HepG2 (cell line): ENCODE measurements around the gene PCIF1. TPM values are rescaled to one million over a fixed set of nuclear protein-coding genes. Genes with fewer than 3 reads are reported as not detected.

Experiments
- CC2D1A ChIP-seq: sonication (generic); formaldehyde crosslinking; IDR thresholded peaks from 2 replicates; pipeline ENCODE4 v1.8.1; 2023; ENCODE audit warnings: mild to moderate bottlenecking, missing genetic modification reagents
- GTF3A ChIP-seq: sonication (generic); formaldehyde crosslinking; conservative IDR thresholded peaks from 2 replicates; pipeline ENCODE4 v1.4.0; 2020; ENCODE audit warnings: mild to moderate bottlenecking, missing genetic modification reagents
- HOXA3 ChIP-seq: sonication (generic); formaldehyde crosslinking; IDR thresholded peaks from 2 replicates; pipeline ENCODE4 v1.5.0; 2020; ENCODE audit warnings: missing genetic modification reagents
- HOXD1 ChIP-seq: sonication (generic); formaldehyde crosslinking; IDR thresholded peaks from 2 replicates; pipeline ENCODE4 v1.5.0; 2020; ENCODE audit warnings: missing genetic modification reagents
- KMT2B ChIP-seq: IDR thresholded peaks from 2 replicates; pipeline ENCODE4 v1.6.1; 2016; ENCODE audit warnings: missing genetic modification reagents, missing compliant biosample characterization
- MIER2 ChIP-seq: IDR thresholded peaks from 2 replicates; pipeline ENCODE4 v1.6.1; 2016; ENCODE audit warnings: missing biosample characterization, missing genetic modification reagents
- MTA3 ChIP-seq: sonication (generic); formaldehyde crosslinking; IDR thresholded peaks from 2 replicates; pipeline ENCODE4 v1.4.0; 2020; ENCODE audit warnings: missing genetic modification reagents
- NR2F6 ChIP-seq, 2 experiments: IDR thresholded peaks; 2 replicates each; pipeline ENCODE4 v1.6.1; 2016; ENCODE audit warnings: antibody characterized with exemption in 1 of 2, mild to moderate bottlenecking in 1 of 2
- PCBP1 ChIP-seq: fragments of 200-400 bp; formaldehyde crosslinking; IDR thresholded peaks from 2 replicates; pipeline ENCODE4 v1.6.1; 2017; ENCODE audit warnings: mild to moderate bottlenecking, low read depth, low read length, borderline replicate concordance
- PHF5A ChIP-seq: IDR thresholded peaks from one replicate; pipeline ENCODE4 v1.6.1; 2018; ENCODE audit warnings: low read depth, missing genetic modification reagents; ENCODE audit not compliant: unreplicated experiment
- POLR2AphosphoS2 ChIP-seq: IDR thresholded peaks from 2 replicates; pipeline ENCODE4 v1.6.1; 2011; ENCODE audit warnings: low read depth, low read length, improper control_type of control experiment
- SETDB1 ChIP-seq: sonication (generic); formaldehyde crosslinking; IDR thresholded peaks from 2 replicates; pipeline ENCODE4 v1.5.1; 2020; ENCODE audit warnings: missing genetic modification reagents, mild to moderate bottlenecking, borderline replicate concordance
- SOX5 ChIP-seq: IDR thresholded peaks from 2 replicates; pipeline ENCODE4 v1.6.1; 2016; ENCODE audit warnings: borderline replicate concordance
- SP2 ChIP-seq: sonication (generic); formaldehyde crosslinking; IDR thresholded peaks from 2 replicates; pipeline ENCODE4 v1.5.1; 2020; ENCODE audit warnings: mild to moderate bottlenecking, missing genetic modification reagents
- TSC22D2 ChIP-seq: sonication (generic); formaldehyde crosslinking; IDR thresholded peaks from 2 replicates; pipeline ENCODE4 v1.5.1; 2020; ENCODE audit warnings: missing genetic modification reagents, mild to moderate bottlenecking, borderline replicate concordance
- ZBTB43 ChIP-seq: sonication (generic); formaldehyde crosslinking; conservative IDR thresholded peaks from 2 replicates; pipeline ENCODE4 v1.4.0; 2020; ENCODE audit warnings: missing genetic modification reagents
- ZNF275 ChIP-seq: sonication (generic); formaldehyde crosslinking; IDR thresholded peaks from 2 replicates; pipeline ENCODE4 v1.8.0; 2022; ENCODE audit warnings: missing genetic modification reagents, mild to moderate bottlenecking, inconsistent platforms, borderline replicate concordance
- ZNF496 ChIP-seq: sonication (generic); formaldehyde crosslinking; IDR thresholded peaks from 2 replicates; pipeline ENCODE4 v1.8.1; 2023; ENCODE audit warnings: mild to moderate bottlenecking, moderate library complexity, missing genetic modification reagents; ENCODE audit not compliant: insufficient replicate concordance
- ZNF589 ChIP-seq: sonication (generic); formaldehyde crosslinking; conservative IDR thresholded peaks from 2 replicates; pipeline ENCODE4 v1.8.0; 2022; ENCODE audit warnings: mild to moderate bottlenecking, moderate library complexity, missing genetic modification reagents
- ZSCAN22 ChIP-seq: sonication (generic); formaldehyde crosslinking; IDR thresholded peaks from 2 replicates; pipeline ENCODE4 v1.4.0; 2020; ENCODE audit warnings: mild to moderate bottlenecking, missing genetic modification reagents
- polyA plus RNA-seq, 8 experiments: library from polyadenylated mRNA; depleted of rRNA in 3 of 8; stranded (reverse) in 7 of 8; unstranded in 1 of 8; fragments of >200 nt; fragmentation: Illumina TruSeq in 4 of 8; extraction: Trizol in 4 of 8; gene quantifications; 2 replicates each; pipeline versions ENCODE4 v1.2.1 to v1.2.3, GENCODE V29; 2011 to 2016; ENCODE audit warnings: low read depth in 4 of 8, missing spikeins in 1 of 8, mixed read lengths in 1 of 8; ENCODE audit not compliant: insufficient read depth in 1 of 8
- total RNA-seq, 5 experiments: library from RNA; depleted of rRNA; stranded (reverse); fragments of >200 nt; fragmentation: Illumina TruSeq; extraction: Trizol; gene quantifications; 2 replicates each; pipeline ENCODE4 v1.2.3, GENCODE V29; 2016; ENCODE audit warnings: low read depth in 1 of 5
- TF ChIP-seq, protein P1 (sequence below): sonication (generic); formaldehyde crosslinking; IDR thresholded peaks from 2 replicates; pipeline ENCODE4 v1.5.0; 2020; ENCODE audit warnings: missing genetic modification reagents, mild to moderate bottlenecking, borderline replicate concordance
- TF ChIP-seq, protein P2 (sequence below): sonication (generic); formaldehyde crosslinking; IDR thresholded peaks from 2 replicates; pipeline ENCODE4 v1.4.0; 2020; ENCODE audit warnings: missing genetic modification reagents, borderline replicate concordance
- TF ChIP-seq, protein P3 (sequence below): sonication (generic); formaldehyde crosslinking; IDR thresholded peaks from 2 replicates; pipeline ENCODE4 v1.8.1; 2022; ENCODE audit warnings: mild to moderate bottlenecking, missing genetic modification reagents

PCIF1 gene
- total and polyA plus RNA-seq, 2 of the 13 experiments (the other 11 are each of a cell fraction or from before 2014, with no cell fraction given) = 20.9 to 24.4 TPM

- peak; percentile 78; the same call in 1 of the 2 replicates for TF ChIP-seq NR2F6 (IDR thresholded peaks at IDR 0.05)
- peak; percentile 93 for TF ChIP-seq NR2F6 (CRISPR knock-in tag; IDR thresholded peaks at IDR 0.05)
- TF ChIP-seq MIER2 (CRISPR knock-in tag) = peak; percentile 79
- no peak for TF ChIP-seq ZNF496 (CRISPR knock-in tag)
- no peak for TF ChIP-seq PCBP1
- peak; percentile 80 for TF ChIP-seq KMT2B (CRISPR knock-in tag)
- TF ChIP-seq POLR2AphosphoS2 = peak; percentile 84
- TF ChIP-seq TSC22D2 (CRISPR knock-in tag) = peak; percentile 93; the same call in 1 of the 2 replicates
- TF ChIP-seq ZBTB43 (CRISPR knock-in tag) = peak; percentile 75
- TF ChIP-seq, protein P1, sequence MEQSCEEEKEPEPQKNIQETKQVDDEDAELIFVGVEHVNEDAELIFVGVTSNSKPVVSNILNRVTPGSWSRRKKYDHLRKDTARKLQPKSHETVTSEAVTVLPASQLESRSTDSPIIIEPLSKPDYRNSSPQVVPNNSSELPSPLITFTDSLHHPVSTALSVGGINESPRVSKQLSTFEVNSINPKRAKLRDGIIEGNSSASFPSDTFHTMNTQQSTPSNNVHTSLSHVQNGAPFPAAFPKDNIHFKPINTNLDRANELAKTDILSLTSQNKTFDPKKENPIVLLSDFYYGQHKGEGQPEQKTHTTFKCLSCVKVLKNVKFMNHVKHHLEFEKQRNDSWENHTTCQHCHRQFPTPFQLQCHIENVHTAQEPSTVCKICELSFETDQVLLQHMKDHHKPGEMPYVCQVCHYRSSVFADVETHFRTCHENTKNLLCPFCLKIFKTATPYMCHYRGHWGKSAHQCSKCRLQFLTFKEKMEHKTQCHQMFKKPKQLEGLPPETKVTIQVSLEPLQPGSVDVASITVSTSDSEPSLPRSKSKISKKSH (CRISPR knock-in tag) = peak; percentile 2; the same call in 1 of the 2 replicates
- TF ChIP-seq HOXA3 (CRISPR knock-in tag) = peak; percentile 93
- TF ChIP-seq SP2 (CRISPR knock-in tag) = 0 out of 2 replicates have a peak, but pooled peaks have one; percentile 39
- TF ChIP-seq ZSCAN22 (CRISPR knock-in tag) = peak; percentile 73; the same call in 1 of the 2 replicates
- TF ChIP-seq SETDB1 (CRISPR knock-in tag) = no peak
- no peak for TF ChIP-seq ZNF589 (CRISPR knock-in tag)
- peak; percentile 88 for TF ChIP-seq SOX5
- TF ChIP-seq PHF5A (CRISPR knock-in tag) = peak; percentile 98
- TF ChIP-seq, protein P2, sequence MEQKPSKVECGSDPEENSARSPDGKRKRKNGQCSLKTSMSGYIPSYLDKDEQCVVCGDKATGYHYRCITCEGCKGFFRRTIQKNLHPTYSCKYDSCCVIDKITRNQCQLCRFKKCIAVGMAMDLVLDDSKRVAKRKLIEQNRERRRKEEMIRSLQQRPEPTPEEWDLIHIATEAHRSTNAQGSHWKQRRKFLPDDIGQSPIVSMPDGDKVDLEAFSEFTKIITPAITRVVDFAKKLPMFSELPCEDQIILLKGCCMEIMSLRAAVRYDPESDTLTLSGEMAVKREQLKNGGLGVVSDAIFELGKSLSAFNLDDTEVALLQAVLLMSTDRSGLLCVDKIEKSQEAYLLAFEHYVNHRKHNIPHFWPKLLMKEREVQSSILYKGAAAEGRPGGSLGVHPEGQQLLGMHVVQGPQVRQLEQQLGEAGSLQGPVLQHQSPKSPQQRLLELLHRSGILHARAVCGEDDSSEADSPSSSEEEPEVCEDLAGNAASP (CRISPR knock-in tag) = peak; percentile 91; the same call in 1 of the 2 replicates
- no peak; the same call in 1 of the 2 replicates for TF ChIP-seq HOXD1 (CRISPR knock-in tag)
- TF ChIP-seq MTA3 (CRISPR knock-in tag) = no peak
- 0 out of 2 replicates have a peak, but pooled peaks have one; percentile 61 for TF ChIP-seq GTF3A (CRISPR knock-in tag)
- peak; percentile 92; the same call in 1 of the 2 replicates for TF ChIP-seq ZNF275 (CRISPR knock-in tag)
- no peak for TF ChIP-seq CC2D1A (CRISPR knock-in tag)
- TF ChIP-seq, protein P3, sequence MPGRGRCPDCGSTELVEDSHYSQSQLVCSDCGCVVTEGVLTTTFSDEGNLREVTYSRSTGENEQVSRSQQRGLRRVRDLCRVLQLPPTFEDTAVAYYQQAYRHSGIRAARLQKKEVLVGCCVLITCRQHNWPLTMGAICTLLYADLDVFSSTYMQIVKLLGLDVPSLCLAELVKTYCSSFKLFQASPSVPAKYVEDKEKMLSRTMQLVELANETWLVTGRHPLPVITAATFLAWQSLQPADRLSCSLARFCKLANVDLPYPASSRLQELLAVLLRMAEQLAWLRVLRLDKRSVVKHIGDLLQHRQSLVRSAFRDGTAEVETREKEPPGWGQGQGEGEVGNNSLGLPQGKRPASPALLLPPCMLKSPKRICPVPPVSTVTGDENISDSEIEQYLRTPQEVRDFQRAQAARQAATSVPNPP (CRISPR knock-in tag) = 0 out of 2 replicates have a peak, but pooled peaks have one; percentile 55
Observed at GRCh38 chr20:45946149-45946970, 11.9 kb downstream of the PCIF1 start (continued).
